ENCODE measurements around the gene ATP5MG. TPM values are rescaled to one million over a fixed set of nuclear protein-coding genes. Genes with fewer than 3 reads are reported as not detected.
A peak's percentile ranks its signal among the peaks of the same experiment; 100 is the strongest.

Gene ATP5MG
- total and polyA plus RNA-seq, 8 donors: 98.5 to 312 (median 146) TPM

DNA sequence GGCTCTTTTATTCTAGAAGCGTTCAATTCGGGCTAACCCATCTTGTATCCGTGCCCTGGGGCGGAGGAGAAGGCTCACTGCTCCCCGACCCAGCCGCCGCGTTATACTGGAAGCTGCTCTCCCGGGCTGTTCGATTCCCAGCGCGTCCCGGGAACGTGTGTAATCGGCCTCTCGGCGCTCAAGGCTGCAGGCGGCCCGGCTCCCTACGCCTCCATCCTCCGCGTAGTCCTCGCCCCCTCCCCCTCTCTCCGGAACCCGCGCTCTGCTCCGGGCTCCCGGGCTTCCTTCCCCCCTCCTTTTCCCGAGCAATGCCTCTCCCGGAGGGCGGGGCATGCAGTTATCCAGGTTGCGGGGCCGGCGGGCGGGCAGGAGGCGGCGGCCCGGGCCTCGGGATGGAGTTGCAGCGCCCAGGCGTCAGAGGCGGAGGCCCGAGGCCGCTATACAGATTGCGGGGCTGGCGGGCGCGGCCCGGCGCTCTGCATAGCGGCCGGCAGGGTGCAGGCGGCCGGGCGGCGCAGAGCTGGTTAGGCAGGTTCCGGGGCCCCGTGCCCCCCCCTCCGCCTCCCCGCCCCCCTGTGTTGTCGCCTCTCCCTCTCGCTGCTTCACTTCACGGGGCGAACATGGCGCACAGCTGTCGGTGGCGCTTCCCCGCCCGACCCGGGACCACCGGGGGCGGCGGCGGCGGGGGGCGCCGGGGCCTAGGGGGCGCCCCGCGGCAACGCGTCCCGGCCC lies 34.7 kb downstream of the ATP5MG start, which contains the start of gene KMT2A:
Gene KMT2A (plus strand): TSS at position 600 of the 732 bp plus-strand sequence. CDS start 21 bp downstream, at position 621.
- no peaks in the 10 kb centered on the region for H3K36me3 ChIP-seq
- TF ChIP-seq POLR2AphosphoS5 (IDR thresholded peaks at IDR 0.05) (peak in 1 of 3 donors; percentile 46), EP300 (IDR thresholded peaks at IDR 0.05) (no peak), POLR2A (IDR thresholded peaks at IDR 0.05) (no peak)
- TF ChIP-seq, protein P1, sequence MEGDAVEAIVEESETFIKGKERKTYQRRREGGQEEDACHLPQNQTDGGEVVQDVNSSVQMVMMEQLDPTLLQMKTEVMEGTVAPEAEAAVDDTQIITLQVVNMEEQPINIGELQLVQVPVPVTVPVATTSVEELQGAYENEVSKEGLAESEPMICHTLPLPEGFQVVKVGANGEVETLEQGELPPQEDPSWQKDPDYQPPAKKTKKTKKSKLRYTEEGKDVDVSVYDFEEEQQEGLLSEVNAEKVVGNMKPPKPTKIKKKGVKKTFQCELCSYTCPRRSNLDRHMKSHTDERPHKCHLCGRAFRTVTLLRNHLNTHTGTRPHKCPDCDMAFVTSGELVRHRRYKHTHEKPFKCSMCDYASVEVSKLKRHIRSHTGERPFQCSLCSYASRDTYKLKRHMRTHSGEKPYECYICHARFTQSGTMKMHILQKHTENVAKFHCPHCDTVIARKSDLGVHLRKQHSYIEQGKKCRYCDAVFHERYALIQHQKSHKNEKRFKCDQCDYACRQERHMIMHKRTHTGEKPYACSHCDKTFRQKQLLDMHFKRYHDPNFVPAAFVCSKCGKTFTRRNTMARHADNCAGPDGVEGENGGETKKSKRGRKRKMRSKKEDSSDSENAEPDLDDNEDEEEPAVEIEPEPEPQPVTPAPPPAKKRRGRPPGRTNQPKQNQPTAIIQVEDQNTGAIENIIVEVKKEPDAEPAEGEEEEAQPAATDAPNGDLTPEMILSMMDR (IDR thresholded peaks at IDR 0.05): peak in 3 of 7 experiments; percentile 22 to 88 (median 52)
- no peaks in the 10 kb centered on the region for H3K9me3 ChIP-seq
- peak; percentile 97 to 99 for DNase-seq
- intact Hi-C loops (cut with DNase I; ENCODE audit: low total_unique reads): no loop called here
- H3K4me1 ChIP-seq: peaks cover 22 to 62% (median 57%) of the 10 kb centered on the region in 4 donors
- H3K4me3 ChIP-seq: peak within 1 kb of the TSS; percentile 92 to 100 (median 98)
- peak within 1 kb of the TSS; percentile 75 to 96 (median 93) for H3K27ac ChIP-seq
- 0 to 1% (median 1%) methylated on average over 12 to 83 of the region's 83 CpGs for WGBS, 5 donors
- no peaks in the 10 kb centered on the region for H3K27me3 ChIP-seq

DNA sequence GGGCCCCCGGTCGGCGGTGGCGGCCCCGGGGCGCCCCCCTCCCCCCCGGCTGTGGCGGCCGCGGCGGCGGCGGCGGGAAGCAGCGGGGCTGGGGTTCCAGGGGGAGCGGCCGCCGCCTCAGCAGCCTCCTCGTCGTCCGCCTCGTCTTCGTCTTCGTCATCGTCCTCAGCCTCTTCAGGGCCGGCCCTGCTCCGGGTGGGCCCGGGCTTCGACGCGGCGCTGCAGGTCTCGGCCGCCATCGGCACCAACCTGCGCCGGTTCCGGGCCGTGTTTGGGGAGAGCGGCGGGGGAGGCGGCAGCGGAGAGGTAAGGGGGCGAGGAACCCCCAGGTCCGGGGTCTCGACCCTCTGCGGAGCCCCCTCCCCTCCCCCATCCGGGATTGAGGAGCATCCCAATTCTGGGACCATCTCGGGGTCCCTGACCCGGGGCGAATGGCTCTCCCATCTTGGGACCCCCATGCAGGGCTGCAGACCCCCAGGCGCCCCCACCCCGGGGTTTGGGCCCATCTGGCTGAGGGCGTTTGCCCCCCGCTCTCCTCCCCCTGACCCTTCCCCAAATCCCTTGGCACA lies 35.3 kb downstream of the ATP5MG start:
- intact Hi-C loops (cut with DNase I; ENCODE audit: low total_unique reads): no loop called here
- DNase-seq: peak in 1 of 2 donors; percentile 67
- Histone ChIP-seq H3K4me1 (peaks cover 28 to 68% (median 64%) of the 10 kb centered on the region in 4 donors), H3K36me3 (no peaks in the 10 kb centered on the region), H3K27me3 (no peaks in the 10 kb centered on the region), H3K27ac (peak overlapping the region; percentile 75 to 96 (median 93)), H3K4me3 (peak overlapping the region; percentile 92 to 100 (median 98)), H3K9me3 (no peaks in the 10 kb centered on the region)
- TF ChIP-seq, protein P1 (IDR thresholded peaks at IDR 0.05): no peak
- TF ChIP-seq POLR2AphosphoS5 (IDR thresholded peaks at IDR 0.05) (no peak), EP300 (IDR thresholded peaks at IDR 0.05) (no peak), POLR2A (IDR thresholded peaks at IDR 0.05) (no peak)
- 0 to 7% (median 1%) methylated on average over 3 to 55 of the region's 55 CpGs for WGBS, 5 donors

DNA sequence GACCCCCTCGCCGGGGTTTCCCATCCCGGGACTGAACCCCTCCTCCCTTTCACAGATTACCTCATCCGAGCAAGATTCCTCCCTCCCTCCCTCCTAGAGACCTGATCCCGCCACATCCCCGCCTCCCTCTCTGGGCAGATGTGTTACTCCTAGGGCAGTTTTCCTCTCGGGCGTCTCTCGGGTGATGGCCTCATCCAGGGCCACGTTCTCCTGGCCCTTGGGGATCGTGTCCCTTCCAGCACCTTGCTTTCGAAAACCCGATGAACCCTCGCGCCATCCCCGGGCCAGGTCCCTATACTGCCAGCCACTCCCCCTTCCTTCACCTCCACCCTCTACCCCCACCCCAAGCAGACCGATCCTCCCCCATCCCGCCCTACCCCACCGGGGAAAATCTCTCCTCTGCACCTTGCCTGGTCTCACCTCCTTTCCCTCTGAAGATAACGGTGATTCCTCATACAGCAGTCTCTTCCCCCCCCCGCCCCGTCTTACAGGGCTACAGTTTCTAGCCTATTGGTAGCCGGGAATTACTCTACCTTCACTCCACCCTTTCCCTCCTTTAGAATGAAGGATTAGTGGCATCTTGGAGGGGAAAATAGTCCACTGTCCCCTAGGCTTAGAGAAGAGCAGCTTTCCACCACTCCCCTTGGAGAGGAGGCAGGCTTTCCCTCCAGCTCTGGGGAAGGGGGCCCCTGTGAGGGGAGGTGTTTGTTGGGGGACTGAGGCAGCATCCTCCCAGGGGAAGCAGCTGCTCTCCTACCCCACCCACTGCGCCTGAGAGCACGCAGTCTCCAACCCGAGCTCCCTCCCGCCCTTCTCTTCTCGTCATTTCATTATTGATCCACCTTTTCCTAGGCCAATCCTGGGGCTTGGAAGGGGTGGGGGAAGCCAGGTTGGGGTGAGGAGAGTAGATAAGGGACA lies 36.1 kb downstream of the ATP5MG start:
- H3K36me3 ChIP-seq: no peaks in the 10 kb centered on the region
- H3K27ac ChIP-seq: peak overlapping the region; percentile 75 to 96 (median 93)
- peaks cover 36 to 74% (median 71%) of the 10 kb centered on the region in 4 donors for H3K4me1 ChIP-seq
- DNase-seq: peak in 1 of 2 donors; percentile 84
- intact Hi-C loops (cut with DNase I; ENCODE audit: low total_unique reads): no loop called here
- TF ChIP-seq POLR2AphosphoS5 (IDR thresholded peaks at IDR 0.05) (no peak), POLR2A (IDR thresholded peaks at IDR 0.05) (no peak), EP300 (IDR thresholded peaks at IDR 0.05) (no peak)
- TF ChIP-seq, protein P1 (IDR thresholded peaks at IDR 0.05): no peak
- no peaks in the 10 kb centered on the region for H3K27me3 ChIP-seq
- H3K9me3 ChIP-seq: no peaks in the 10 kb centered on the region
- 1% methylated on average over 27 to 28 of the region's 28 CpGs for WGBS, 5 donors
- H3K4me3 ChIP-seq: peak overlapping the region; percentile 92 to 100 (median 98)

Data from stomach (tissue), 9 donors.